Activated naive CD4-positive, alpha-beta T cell treated with anti-CD3 and anti-CD28 coated beads, Interleukin-2, amount 50 U/mL, for 16 hours (primary cell): ENCODE results near the gene NHEJ1.

Experiments used
- DNase-seq: peaks from one replicate; pipeline ENCODE4 v3.0.0-alpha.2; 2020

Gene NHEJ1

GRCh38 chr2:219122202-219122980 is 38.2 kb downstream of the NHEJ1 start:
- DNase-seq = no peak

DNA sequence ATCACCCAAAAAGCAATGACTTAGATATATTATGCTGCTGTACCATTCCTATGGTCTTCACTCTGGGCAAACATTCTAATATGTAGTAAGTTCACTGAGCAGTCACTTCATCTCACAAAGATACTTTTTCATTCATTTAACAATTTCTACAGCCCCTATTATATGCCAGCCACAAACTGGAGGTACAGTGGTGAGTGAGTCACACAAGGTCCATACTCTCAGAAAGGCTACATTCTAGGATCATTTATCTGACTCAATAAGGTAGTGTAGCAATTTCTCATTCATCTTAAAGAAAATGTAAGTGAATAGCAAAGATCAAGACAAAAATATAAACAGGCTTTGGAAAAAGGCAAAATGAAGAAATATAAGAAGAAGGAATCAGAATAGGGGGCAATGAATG is 40.5 kb downstream of the NHEJ1 start:
- DNase-seq = no peak

DNA sequence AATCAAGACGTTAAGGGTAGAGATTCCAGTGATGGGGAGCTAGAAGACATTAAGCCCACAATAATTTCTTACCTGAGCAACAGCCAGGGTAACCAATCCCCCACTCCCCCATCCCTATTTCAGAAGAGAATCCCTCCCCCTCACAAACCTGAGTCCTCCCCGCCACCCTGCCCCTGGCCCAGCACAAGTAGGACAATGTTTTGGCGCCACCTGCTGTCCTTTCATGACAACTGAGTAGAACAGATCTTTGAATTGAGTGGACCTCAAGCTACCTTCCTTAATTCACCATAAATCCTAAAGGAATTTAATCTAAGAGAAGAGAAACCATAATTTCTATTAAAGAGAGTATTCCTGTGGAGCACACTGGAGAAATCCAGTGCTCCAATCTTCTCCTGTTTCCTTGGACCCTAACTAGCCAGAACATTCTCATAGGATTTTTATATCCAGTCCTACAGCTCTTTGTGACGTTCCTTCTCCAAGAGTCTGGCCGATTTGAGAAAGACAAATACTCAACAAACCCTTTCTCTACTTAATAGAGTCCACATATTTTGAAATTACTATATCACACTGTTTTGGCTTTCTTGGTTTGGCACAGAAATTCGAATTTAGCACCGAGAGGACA is 41.1 kb downstream of the NHEJ1 start:
- peak; percentile 61 for DNase-seq

- DNase-seq = no peak
Observed at GRCh38 chr2:219118504-219118903, 42.1 kb downstream of the NHEJ1 start.

GRCh38 chr2:219116776-219117646 is 43.6 kb downstream of the NHEJ1 start:
- no peak for DNase-seq

GRCh38 chr2:219112651-219113338 is 47.8 kb downstream of the NHEJ1 start:
- no peak for DNase-seq

GRCh38 chr2:219112062-219112406 is 48.6 kb downstream of the NHEJ1 start:
- no peak for DNase-seq

DNA sequence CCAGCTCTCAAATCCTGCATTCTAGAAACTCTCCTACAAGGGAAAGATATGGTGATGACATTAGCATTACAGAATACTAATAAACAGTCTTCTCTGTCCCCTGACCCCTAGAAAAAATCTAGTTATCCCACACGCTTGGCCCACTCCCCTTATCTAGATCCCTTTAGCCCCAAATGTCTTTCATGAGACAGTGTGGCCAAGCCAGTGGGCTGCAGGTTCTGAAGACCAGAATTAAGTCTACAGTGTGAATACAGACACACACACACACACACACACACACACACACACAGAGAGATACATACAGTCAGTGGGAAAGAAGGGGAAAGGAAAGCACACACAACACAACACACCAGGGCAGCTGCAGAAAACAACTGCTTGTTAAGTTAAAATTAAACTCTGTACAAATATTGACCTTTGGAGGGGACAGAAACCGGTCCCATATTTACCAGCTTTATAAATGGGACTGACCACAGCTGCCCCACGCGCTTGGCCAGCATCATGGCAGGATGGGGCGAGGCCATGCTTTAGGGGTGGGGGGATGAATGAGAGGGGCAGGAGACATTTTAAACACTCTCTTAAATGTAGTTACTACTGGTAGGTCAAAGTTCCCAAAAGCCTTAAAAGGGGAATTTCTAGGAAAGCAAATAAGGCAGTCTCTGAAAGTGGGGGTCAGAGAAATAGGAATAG is 49.1 kb downstream of the NHEJ1 start:
- no peak for DNase-seq

- DNase-seq = peak; percentile 72
Observed at GRCh38 chr2:219109471-219109870, 51.1 kb downstream of the NHEJ1 start.

GRCh38 chr2:219107758-219108157 is 52.9 kb downstream of the NHEJ1 start:
- DNase-seq = no peak

- no peak for DNase-seq
Observed at GRCh38 chr2:219106251-219106650, 54.4 kb downstream of the NHEJ1 start.

DNA sequence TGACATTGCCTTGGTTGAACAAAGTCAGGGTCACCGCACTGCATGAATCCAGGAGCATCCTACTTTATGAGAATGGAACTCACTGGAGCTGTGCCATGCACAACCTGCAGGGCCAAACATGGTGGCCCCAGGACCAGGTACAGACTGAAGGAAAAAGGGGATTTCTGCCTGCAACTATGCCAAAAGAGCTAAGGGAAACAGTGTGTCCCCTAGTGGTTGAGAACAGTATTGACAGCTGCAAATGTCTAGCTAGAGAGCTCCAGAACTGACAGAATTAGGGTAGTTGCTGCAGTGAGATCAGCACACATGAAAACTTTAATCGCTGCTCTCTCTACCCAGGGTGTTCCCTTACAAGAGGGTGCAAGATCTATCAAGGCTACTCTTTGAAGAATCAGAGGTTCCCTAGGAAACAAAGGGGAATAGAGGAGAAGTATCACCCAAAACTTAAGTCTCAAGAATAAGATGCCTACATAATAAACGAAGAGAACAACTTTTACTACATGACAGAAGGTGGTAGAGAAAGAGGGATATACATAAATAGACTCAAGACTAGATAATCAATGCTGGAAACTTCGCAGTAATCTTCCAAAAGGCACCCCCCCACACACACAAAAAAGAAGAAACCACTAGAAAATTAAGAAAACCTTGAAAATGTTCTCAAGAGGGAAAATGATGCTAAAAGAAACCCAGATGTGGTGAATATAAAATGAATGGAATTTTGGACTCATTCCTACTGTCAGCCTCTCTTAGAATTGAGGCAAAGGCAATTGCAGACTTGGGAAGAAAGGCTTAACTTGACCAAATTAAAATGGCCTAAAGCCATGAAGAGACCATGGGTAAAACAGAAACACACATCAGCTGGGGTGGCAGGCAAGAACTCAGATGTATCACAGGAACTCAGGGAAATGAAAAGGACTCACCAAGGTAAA is 56.2 kb downstream of the NHEJ1 start:
- DNase-seq = no peak

DNA sequence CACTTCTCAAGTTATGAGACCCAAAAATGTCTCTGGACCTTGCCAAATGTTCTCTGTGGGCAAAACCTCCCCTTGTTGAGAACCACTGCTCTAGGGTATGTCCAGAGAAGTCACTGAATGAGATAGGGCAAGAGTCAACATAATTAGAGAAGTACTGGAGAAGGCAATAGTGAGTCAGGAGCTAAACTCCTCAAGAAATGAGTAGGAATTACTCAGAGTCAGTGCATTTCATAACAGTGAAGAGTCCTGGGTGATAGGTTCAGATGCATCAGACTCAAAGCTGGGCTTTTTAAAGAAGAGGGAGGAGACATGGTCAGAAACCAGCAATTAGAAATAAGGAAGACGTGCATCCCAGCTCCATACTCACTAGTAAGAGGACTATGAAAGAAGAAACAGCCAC is 61.3 kb downstream of the NHEJ1 start:
- no peak for DNase-seq

- DNase-seq = no peak
Observed at GRCh38 chr2:219095406-219095935, 65.1 kb downstream of the NHEJ1 start.

DNA sequence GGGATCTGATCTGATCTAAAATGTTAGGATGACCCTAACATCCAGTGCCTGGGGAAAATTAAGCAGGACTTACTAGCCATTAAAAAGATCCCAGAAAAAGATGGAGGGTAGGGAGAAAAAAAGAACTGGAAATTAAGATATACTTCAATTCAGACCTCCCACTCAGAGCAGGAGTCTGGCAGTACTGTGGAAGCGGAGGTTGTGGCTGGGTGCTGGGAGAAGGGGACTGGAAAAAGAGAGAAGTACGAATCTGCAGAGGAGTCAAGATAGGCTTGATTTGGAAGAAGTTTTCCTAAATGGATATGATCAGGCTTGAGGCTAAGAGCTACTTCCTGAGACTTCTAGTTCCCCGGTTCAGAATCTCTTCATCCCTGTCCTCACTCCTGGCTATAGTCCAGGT is 66.4 kb downstream of the NHEJ1 start:
- no peak for DNase-seq

DNA sequence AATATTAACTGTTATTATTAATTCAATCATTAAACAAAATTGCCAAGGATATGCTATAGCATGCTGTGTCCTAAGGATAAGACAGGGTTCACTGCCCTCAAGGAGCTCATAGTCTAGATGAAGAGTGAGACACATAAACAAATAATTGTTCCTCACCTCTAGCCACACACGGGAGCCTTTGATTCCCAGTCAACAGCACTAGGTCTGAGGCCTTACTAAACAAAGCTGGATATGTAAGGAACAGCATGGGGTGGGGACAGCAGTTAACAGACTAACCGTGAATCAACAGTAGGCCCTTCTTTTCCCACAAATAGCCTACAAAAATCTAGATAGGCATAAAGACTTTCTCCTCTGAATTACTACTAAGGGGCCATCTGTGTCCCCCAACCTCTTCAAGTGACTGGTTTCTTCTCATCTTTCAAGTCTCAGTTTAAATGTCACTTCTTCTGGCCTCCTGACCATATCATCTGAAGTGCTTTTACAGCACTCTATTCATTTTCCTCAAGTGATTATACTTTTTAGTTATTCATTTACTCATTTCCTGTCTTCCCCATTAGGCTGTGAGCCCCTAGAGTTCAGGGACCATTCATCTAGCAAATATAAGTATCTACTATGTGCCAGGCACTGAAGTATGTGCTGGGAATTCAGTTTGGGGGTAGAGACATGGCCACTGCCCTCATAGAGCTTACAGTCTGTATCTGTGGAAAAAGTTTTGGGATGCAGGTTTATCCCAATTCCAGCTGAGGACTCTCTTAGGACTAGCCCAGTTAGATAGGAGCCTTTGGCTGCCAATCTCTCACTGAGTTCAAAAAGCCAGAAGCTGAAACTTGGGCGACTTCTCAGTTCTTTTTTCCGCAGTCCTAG is 69.9 kb downstream of the NHEJ1 start:
- DNase-seq = no peak

DNA sequence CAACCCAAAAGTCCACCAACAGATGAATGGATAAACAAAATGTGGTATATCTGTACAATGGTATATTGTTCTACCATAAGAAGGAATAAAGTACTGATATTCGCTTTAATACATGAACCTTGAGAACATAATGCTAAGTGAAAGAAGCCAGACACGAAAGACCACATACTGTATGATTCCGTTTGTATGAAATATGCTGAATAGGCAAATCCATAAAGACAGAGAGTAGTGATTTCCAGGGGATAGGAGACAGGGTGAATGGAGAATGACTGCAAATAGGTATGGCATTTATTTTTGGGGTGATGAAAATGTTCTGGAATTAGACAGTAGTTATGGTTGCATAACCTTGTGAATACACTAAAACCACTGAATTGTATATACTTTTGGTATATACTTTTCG is 71.3 kb downstream of the NHEJ1 start:
- DNase-seq = no peak

GRCh38 chr2:219087848-219088247 is 72.8 kb downstream of the NHEJ1 start:
- no peak for DNase-seq

- DNase-seq = no peak
Observed at GRCh38 chr2:219087361-219087760, 73.3 kb downstream of the NHEJ1 start.

GRCh38 chr2:219086196-219086595 is 74.4 kb downstream of the NHEJ1 start:
- no peak for DNase-seq
